NCI-H1092 treated with DMSO at 0.1 percent for 48 hours (cell line): ENCODE measurements around the gene EIF4E1B.
A peak's percentile ranks its signal among the peaks of the same experiment; 100 is the strongest.
"Not testable (repeated sequence)": the region's sequence is repeated elsewhere in the genome, so short reads cannot be mapped to it uniquely, and the experiment has no call there.

Experiments used
- DNase-seq: peaks from one replicate; lab custom pipeline; 2025; lab: John Stamatoyannopoulos, UW

EIF4E1B gene, protein sequence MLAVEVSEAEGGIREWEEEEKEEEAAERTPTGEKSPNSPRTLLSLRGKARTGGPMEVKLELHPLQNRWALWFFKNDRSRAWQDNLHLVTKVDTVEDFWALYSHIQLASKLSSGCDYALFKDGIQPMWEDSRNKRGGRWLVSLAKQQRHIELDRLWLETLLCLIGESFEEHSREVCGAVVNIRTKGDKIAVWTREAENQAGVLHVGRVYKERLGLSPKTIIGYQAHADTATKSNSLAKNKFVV

DNA sequence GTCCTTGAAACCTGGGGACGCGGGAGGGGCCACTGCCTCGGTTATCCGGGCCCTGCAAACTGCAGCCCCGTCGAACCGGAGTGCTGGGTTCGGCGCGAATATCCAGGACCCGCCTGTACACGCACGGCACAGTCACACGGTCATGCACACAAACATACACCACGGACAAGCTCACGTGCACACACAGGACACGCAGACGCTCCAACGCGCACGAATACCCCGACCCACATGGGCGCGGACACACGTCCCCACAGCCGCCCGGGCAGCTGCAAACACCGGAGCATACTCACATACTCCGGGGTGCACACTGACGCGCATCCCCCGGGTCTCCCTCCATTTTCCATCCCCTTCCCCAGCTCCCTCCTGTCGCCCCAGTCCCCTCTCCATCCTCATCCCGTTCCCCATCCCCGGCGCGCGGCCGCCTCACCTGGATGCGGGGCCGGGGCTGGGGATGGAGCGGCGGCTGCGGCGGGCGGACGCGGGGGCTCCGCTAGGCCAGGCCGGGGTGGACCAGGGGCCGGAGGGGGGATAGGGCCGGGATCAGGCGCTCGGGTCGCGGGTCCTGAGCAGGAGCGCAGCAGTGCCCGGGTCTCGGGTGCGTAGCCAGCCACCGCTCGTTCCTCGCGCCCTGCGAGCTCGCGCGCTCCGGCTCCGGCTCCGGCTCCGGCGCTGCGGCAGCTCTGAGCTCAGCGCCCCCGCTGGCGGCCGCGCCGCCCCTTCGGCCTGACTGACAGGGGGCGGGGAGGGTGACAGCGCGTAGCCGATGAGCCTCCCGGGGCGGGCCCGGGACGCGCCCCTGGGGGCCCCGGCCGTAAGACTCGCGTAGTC, at the start of gene EIF4E1B, which contains the start of gene SNCB:
TSS of gene EIF4E1B (plus strand) at position 823 of the 828 bp plus-strand sequence. CDS start 12,113 bp downstream, outside the sequence.
TSS of gene SNCB (minus strand) at position 682 of the 828 bp plus-strand sequence. CDS start 880 bp downstream, outside the sequence.
- DNase-seq: peak; percentile 36

DNA sequence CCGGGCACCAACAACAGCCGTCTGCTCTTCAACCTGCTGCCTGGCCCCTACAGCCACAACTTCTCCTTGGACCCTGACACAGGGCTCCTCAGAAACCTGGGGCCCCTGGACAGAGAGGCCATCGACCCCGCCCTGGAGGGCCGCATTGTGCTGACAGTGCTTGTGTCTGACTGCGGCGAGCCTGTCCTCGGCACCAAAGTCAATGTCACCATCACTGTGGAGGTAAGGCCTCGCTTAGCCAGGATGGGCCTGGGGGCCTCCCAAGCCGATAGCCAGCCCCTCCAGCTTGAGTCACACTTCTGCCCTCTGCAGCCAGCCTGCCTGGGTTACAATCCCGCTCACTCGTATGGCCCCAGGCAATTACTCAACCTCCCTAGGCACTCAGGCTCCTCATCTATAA, 49.1 kb upstream of the EIF4E1B start:
- no peak for DNase-seq

DNA sequence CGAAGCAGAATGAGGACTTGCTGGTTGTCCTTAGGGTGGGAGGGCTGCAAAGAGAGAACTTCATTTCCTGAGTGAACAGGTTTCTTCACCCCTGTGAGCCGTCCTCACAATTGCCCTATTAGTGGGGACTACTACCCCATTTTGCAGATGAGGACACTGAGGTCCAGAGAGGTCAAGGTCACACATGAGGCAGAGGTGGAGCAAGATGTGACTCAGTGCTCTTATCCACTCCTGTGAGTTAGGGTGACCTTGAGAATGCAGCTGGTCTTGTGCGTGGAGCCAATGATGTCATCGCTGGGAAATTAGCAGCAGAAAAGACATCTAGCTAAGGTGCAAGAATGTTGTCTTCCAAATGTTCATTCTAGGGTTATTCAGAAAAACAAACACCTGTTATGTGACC, 47.4 kb upstream of the EIF4E1B start:
- no peak for DNase-seq

DNA sequence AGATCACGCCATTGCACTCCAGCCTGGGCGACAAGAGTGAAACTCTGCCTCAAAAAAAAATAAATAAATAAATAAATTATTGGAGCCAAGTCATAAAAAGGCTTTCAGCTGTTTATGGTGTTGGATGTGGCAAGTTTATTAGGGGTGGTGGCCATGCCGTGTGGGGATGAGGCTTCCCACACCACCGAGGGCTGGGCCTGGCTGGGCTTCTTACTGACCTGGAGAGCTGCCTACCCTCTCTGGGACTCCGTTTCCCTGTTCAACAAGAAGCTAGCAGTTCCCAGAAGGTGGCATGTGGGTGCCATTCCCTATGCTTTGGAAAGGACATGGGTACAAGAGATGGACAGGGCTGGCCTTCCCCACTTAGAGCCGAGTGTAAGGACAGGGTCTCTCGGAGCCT, 43.1 kb upstream of the EIF4E1B start:
- DNase-seq: no peak

DNA sequence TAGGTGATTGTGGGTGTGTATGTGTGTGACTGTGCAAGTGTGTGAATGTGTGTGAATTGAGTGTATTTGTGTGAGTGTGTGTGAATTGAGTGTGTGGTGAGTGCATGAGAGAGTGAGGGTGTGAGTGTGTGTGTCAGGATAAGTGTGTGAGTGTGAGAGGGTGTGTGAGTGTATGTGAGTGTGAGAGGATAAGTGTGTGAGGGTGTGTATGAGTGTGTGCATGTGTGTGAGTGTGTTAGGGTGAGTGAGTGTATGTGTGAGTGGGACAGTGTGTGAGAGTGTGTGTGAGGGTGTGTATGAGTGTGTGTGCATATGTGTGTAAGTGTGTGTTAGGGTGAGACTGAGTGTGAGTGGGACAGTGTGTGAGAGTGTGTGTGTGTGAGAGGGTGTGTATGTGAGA, 42.2 kb upstream of the EIF4E1B start:
- DNase-seq: no peak

DNA sequence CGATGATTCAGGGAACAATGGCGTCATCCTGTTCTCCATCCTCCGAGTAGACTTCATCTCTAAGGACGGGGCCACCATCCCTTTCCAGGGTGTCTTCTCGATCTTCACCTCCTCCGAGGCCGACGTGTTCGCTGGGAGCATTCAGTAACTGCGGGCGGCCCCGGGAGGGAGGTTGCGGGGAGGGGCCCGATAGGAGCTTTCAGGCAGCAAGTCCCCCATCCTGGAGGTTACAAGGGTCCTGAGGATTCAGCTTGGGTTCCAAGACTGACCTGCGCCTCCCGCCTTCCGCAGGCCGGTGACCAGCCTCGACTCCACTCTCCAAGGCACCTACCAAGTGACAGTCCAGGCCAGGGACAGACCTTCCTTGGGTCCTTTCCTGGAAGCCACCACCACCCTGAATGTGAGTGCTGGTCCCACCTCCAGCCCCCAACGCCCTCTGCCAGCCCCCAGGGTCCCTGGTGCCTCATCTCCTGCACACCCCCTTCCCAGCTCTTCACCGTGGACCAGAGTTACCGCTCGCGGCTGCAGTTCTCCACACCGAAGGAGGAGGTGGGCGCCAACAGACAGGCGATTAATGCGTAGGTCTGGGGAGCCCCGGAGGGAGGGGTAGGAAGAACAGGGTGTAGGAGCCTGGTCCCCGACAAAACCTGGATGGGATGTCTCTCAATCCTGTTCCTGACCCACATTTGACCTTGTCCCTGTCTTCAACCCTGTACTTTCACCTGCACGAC, 41.3 kb upstream of the EIF4E1B start:
- DNase-seq: no peak

DNA sequence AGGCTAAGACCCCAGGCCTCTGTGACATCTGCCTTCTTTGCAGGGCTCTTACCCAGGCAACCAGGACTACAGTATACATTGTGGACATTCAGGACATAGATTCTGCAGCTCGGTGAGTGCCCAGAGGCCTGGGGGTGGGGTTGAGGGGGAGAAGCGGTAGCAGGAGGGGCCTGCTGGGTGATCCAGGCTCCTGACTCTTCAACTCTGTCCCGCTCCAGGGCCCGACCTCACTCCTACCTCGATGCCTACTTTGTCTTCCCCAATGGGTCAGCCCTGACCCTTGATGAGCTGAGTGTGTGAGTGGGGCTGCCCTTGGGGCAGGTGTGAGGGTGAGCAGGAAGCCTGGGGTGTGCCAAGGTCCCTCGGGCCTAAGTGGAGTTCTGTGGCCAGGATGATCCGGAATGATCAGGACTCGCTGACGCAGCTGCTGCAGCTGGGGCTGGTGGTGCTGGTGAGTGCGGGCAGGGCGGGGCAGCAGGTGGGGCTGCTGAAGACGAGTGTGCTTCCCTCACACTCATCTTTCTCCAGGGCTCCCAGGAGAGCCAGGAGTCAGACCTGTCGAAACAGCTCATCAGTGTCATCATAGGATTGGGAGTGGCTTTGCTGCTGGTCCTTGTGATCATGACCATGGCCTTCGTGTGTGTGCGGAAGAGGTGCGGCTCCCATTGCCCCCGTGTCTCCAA, 40.3 kb upstream of the EIF4E1B start:
- peak; percentile 6 for DNase-seq

DNA sequence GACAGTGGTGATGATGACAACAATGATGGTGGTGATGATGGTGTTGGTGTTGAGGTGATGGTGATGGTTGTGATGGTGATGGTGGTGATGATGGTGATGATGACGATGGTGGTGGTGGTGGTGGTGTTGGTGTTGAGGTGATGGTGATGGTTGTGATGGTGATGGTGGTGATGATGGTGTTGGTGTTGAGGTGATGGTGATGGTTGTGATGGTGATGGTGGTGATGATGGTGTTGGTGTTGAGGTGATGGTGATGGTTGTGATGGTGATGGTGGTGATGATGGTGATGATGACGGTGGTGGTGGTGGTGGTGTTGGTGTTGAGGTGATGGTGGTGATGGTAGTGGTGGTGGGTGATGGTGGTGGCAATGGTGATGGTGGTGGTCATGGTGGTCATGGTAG, 38.8 kb upstream of the EIF4E1B start:
- DNase-seq: not testable (repeated sequence)

DNA sequence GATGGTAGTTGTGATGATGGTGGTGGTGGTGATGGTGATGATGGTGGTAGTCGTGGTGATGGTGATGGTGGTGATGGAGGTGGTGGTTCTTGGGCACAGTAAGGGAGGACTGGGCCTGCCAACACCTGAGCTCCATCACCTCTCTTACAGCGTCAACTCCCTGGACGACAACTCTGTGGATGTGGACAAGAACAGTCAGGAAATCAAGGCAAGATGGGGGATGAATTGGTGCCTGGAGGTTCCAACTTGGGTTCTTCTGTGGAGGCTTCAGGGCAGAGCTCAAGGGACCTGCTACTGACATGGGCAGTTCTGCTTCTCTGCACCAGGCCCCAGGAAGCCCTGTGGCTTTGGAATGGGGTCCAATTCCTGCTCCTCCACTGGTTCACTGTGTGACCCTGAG, 37.9 kb upstream of the EIF4E1B start:
- DNase-seq: no peak

DNA sequence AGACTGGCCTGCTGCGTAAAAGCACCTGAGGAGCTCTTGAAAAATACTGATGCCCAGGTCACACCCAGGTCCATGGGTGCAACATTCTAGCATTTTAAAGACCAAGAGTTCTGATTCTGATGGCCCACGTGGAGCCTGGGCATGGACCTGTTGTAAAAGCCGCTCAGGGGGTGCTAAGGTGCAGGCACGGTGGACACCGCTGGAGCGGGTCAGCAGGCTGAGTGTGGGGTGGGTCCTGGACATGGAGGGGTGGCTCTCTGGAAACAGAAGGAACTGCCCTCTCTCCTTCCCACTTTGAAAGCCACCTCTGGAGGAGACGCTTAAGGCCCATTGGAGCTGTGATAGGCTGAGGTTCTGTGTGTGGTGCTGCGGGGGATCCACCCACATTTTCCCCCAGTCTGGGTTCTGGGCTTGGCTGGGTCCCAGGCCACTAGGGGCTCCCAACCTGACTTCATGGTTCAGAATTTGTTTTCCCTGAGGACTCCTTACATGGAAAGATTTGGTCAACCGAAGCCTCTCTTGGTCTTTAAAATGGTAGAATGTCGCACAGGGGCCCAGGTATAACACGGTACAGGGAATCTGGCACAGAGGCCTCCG, 37.1 kb upstream of the EIF4E1B start:
- no peak for DNase-seq

DNA sequence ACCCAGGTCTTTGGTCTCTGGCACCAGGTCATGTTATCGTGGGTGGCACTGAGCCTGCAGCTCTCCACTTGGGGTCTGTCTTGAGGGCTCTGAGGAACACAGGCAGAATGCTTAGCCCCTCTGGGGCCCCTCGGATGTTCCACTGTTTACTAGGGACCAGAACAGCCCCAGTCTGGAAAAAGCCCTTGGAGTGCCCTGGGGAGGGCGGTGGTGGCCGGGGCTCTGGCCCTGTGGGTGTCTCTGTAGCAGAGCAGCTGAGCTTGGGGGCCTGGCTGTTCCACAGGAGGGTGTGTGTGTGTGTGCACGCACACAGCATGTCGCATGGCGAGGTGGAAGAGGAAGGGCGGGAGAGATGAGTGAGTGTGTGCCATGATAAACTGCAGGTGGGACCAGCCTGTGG, 35.9 kb upstream of the EIF4E1B start:
- no peak for DNase-seq

DNA sequence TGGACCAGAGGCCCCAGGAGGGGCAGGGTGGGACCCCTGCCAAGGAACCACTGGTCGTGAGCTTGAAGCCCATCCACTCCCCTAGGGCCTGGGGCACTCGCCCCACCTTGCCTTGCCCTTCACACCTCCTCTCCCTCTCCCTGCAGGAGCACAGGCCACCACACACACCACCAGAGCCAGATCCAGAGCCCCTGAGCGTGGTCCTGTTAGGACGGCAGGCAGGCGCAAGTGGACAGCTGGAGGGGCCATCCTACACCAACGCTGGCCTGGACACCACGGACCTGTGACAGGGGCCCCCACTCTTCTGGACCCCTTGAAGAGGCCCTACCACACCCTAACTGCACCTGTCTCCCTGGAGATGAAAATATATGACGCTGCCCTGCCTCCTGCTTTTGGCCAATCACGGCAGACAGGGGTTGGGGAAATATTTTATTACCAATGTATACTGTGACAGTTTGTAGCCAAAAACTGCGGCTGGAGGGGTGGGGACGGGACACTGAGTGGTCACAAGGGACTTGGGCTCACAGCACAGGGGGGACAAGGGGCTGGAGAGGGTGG, 35.0 kb upstream of the EIF4E1B start:
- no peak for DNase-seq

DNA sequence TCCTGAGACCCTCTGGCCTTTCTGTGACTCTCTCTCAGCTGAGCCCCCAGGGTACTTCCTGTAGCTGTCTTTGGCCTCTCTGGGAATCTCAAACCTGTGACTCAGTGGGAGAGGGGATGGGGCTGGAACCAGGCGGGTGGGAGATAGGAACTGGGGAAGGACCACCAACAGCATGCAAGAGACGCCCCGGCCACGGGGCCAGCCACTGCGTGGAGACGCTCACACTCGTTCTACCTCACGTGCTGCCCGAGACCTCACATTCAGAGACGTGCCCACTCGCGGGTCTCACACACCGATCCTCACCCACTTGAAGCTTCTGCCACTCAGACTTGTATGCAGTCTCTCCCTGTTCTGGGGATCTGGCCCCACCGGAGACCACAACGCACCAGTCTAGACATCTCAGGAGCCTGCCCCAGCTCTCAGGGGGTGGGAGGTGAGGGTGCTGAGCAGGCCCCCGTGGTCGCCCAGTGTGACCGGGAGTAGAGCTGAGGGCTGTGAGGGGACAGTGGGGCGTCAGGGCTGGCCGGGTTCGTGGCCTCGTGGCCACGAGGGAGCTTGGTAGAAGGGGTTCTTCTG, 34.3 kb upstream of the EIF4E1B start:
- DNase-seq: no peak

DNA sequence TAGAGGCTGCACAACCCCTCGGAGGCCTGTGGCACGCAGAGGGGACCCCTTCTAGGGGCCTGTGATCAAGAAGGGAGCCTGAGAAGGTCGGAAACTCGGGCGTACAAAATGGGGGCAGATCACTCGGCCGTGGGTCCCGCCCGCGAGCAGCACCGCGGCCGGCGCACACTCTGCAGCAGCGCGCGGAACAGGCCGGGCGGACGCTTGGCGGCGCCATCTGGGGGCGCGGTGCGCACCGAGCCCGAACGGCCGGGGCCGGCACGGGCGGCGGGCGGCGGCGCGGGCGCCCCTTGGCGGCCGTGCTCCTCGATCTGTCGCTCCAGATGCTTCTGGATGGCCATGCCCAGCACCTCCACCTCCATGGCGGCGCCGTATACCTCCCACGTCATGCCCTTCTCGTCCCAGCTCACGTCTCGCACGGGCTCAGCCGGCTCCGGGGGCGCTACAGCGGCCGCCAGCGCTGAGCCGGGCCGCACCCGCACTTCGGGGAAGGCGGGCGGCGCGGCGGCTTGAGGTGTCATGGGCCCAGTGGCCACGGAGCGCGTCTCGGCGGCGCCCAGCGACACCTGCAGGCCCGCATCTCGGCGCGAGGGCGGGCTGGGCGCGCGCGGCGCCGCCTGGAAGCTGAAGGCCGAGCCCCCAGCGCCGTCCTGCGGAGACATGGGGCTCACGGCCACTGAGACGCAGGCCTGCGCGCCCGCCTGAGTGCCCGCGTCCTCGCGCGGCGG, 33.6 kb upstream of the EIF4E1B start:
- no peak for DNase-seq

DNA sequence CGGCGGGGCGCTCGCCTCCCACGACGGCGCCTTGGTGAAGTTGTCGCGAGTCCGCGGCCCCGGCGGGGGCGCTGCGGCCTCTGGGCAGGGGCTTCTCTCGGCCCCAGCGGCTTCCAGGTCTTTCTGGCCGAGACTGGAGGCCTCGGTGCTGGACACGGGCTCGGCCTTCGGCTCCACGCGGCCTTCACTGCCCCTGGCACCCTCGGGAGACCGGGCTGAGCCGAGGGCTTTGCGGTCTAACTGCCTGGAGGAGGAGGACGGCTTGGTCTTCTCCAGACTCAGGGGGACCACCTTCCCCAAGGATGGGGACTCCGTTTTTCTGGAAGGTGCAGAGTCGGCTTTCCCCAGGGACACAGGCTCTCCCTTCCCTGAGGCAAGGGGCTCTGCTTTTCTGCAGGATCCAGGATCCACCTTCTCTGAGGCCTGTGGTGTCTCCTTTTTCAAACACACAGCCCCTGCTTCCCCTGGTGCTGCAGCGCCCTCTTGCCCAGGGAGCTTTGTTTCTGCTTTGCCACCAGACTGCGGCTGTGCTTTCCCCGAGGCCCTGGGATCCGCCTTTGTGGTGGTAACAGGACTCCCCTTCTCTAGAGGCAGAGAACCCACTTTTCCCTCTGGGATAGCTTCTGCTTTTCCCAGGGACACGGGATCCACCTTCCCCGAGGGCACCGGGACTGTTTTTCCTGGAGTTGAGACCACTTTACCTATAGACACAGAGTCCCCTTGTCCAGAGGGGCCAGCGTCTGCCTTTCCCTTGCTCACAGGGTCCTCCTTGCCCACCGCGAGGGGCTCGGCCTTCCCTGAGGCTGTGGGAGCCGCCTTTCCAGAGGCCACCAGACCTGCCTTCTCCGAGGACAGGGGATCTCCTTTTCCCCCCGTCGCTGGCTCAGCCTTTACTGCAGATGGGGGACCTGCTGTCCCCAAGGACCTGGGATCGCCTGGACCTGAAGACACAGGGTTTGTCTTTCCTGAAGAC, 32.8 kb upstream of the EIF4E1B start:
- DNase-seq: no peak

DNA sequence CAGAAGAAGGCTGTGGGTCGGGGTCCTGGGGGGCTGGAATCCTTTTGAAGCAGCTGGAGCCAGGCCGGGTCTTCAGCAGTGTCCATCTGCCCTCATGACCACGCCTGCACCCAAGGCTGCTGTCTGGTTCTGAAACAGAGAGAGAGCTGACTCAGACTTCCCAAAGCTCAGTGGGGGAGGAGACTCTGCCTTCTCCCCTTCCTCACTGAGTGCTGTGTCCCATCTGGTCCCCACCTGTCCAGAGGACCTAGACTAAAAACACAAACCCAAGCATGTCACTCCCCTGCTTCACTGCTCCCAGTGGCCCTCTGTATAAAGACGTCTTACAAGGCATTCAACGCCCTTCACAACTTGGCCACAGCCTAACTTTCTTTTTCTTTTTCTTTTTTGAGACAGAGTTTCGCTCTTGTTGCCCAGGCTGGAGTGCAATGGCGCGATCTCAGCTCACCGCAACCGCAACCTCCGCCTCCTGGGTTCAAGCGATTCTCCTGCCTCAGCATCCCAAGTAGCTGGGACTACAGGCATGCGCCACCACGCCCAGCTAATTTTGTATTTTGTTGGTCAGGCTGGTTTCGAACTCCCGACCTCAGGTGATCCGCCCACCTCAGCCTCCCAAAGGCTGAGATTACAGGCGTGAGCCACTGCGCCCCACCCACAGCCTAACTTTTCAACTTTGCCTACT, 30.6 kb upstream of the EIF4E1B start:
- not testable (repeated sequence) for DNase-seq

DNA sequence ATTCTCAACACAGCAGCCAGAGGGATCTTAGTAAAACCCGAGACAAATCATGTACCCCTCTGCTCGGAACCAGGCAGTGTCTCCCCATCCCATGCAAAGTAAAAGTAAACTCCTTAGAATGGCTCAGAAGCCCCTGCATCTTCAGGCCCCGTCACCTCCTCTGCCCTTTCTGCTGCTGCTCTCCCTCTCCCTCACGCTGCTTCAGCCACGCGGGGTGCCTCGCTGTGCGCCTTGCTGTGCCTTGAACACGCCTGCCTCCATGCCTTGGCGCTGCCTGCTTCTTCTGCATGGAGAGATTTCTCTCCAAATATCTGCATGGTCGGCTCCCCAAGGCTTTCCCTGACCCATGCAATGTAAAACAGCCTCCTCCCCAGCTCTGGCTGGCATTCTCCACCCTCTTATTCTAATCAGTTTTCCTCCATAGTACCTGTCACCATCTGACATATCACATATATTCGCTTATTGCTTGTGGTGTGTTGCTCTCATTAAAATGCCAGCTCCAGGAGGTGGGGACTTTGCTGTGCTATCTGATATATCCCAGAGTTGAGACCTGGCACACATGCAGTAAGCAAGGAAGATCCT, 28.5 kb upstream of the EIF4E1B start:
- no peak for DNase-seq

DNA sequence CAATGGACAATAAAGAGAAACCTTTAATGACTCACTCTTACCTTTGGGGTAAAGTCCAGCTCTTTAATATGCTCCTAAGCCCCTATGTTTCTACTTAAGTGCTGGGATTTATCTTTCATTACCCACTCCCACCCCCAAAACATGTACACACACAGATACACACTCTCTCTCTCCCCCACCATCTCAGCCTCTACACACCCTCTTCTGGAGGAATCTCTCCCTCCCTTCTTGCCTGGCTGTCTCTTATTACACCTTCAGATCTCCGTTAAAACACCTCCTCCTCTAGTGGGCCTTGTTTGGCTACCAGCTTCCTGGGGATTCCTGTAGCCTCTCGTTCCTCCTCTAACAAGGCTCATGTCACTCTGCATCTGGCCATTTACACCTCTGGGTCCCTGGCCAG, 27.4 kb upstream of the EIF4E1B start:
- DNase-seq: no peak
